RWPE1 (cell line): ENCODE results near the gene RENBP.

Source experiments
- CTCF ChIA-PET: fragments of 350-600 bp; sonication (Branson Sonifier 250); formaldehyde crosslinking; extraction: SDS; loops from one replicate; lab custom pipeline; 2021; lab: Yijun Ruan, JAX
- POLR2A ChIA-PET: fragments of 400-600 bp; formaldehyde crosslinking; extraction: SDS; loops from one replicate; lab custom pipeline; 2020; ENCODE audit warnings: antibody characterized with exemption; ENCODE audit not compliant: low non-redundant PET; lab: Yijun Ruan, JAX
- DNase-seq: peaks from one replicate; pipeline ENCODE4 v3.0.0; 2012; ENCODE audit warnings: low spot score
- H3K27ac ChIP-seq: fragments of 450-650 bp; 2 replicates; pipeline ENCODE4 v1.5.1; 2017
- TF ChIP-seq, protein P1 (sequence below): fragments of 450-650 bp; conservative IDR thresholded peaks from 2 replicates; pipeline ENCODE4 v1.5.1; 2017; ENCODE audit warnings: low read depth, mild to moderate bottlenecking

The RENBP gene

DNA sequence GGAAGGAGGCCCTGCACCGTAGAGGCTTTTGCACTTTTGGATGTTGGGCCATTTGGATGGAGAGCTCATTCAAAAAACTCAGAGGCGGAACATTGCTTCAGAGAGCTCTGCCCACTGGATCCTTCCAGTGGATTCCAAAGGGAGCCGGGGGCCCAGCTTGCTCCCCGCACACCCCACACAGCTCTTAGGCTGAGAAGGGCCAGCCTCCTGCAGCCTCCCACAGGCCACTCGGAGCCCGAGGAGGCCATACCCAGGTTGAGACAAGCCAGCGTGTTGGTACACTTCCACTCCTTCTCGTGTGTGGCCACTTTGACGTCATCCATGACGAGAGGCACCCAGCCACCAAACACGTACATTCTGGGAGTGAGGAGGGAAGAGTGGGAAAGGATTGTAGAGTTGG, 16.8 kb upstream of the RENBP start:
- TF ChIP-seq, protein P1, sequence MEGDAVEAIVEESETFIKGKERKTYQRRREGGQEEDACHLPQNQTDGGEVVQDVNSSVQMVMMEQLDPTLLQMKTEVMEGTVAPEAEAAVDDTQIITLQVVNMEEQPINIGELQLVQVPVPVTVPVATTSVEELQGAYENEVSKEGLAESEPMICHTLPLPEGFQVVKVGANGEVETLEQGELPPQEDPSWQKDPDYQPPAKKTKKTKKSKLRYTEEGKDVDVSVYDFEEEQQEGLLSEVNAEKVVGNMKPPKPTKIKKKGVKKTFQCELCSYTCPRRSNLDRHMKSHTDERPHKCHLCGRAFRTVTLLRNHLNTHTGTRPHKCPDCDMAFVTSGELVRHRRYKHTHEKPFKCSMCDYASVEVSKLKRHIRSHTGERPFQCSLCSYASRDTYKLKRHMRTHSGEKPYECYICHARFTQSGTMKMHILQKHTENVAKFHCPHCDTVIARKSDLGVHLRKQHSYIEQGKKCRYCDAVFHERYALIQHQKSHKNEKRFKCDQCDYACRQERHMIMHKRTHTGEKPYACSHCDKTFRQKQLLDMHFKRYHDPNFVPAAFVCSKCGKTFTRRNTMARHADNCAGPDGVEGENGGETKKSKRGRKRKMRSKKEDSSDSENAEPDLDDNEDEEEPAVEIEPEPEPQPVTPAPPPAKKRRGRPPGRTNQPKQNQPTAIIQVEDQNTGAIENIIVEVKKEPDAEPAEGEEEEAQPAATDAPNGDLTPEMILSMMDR: no peak
- ChIA-PET POLR2A (no interaction called here), CTCF (interaction anchor here (0.7 kb wide), 1 partner anchor 197 kb away, joined by 3 read pairs; the partner anchor contains the start of gene PLXNB3)
- no peak overlapping the region; the same call in 1 of the 2 replicates for H3K27ac ChIP-seq
- DNase-seq: no peak

DNA sequence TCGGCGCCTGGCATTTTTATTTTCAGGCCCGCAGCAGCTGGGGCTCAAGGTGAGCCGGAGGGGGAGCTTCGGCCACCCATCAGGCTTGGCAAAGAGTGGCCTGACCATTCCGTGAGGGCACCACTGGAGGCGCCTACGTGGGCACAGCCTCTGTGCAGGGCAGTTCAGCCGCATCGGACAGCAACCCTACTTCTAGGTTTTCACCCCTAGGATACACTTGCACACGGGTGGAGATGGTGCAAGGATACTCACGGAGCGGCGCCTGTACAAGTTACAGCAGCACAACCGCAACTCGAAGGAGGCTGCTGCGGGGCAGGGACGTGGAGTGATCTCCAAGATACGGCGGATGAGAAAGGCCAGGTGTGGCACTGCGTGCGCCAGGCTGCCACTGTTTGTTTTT, 16.3 kb upstream of the RENBP start:
- ChIA-PET POLR2A (no interaction called here), CTCF (no interaction called here)
- H3K27ac ChIP-seq: no peak overlapping the region; the same call in 1 of the 2 replicates
- no peak for DNase-seq
- TF ChIP-seq, protein P1: no peak

DNA sequence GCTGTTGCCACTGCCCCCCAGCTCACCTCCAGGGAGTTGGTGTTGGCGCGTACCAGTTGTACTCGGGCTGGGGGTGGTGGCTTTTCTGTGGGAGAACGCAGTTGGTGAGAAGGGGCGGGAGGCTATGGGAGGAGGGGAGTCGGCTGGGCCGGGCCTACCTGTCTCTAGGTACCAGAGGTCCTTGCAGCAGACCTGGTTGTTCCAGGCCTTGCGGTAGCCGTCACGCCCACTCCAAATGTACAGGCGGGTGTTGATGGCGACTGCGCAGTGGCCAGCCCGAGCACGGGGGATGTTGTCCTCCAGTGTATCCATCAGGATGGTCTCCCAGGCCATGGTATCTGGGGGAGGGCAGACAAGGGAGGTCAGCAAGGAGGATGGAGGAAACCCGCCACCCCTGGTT, 15.6 kb upstream of the RENBP start:
- CTCF ChIA-PET: no interaction called here

DNA sequence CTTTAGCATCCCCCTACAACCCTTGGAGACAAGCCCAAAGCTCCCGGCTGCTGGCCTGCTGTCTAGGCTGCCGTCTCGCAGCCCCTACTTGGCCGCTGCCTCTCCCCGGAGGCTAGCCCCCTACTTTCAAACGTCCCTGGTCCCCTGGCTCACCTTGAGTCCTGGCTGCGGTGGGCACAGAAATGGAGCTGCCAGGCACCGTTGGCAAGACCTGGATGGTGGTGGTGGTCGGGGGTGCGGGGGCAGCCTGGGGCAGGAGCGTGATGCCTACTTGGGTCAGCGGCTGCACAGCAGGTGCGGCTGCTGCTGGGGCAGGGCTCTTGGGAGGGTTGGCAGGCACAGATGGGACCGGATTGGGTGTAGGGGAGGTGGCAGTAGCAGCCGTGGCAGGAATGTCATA, 15.2 kb upstream of the RENBP start:
- POLR2A ChIA-PET: no interaction called here
- DNase-seq: no peak
- TF ChIP-seq, protein P1: no peak
- H3K27ac ChIP-seq: no peak overlapping the region
- CTCF ChIA-PET: no interaction called here

More for the DNA sequence above, 15.6 kb upstream of the RENBP start:
- POLR2A ChIA-PET: no interaction called here
- H3K27ac ChIP-seq: no peak overlapping the region
- TF ChIP-seq, protein P1: no peak
- DNase-seq: no peak

DNA sequence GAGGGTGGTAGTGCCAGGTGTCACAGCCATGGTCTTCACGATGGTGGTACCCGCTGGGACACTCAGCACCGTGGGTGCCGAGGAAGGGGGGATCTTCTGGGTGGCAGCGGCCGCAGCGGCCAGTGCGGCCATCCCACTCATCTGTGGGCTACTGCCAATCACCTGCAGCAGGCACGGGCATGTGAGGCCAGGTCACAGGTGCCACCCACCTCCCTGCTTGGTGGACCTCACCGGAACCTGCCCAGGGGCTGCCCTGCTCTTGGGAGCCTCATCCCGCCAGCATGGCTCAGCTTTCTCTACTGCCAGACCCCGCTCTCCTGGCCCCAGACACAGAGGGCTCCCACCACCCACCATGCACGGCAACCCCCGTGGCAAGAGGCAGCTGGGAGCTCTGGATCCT, 14.2 kb upstream of the RENBP start:
- H3K27ac ChIP-seq: no peak overlapping the region
- TF ChIP-seq, protein P1: no peak
- ChIA-PET POLR2A (no interaction called here), CTCF (no interaction called here)
- DNase-seq: no peak

DNA sequence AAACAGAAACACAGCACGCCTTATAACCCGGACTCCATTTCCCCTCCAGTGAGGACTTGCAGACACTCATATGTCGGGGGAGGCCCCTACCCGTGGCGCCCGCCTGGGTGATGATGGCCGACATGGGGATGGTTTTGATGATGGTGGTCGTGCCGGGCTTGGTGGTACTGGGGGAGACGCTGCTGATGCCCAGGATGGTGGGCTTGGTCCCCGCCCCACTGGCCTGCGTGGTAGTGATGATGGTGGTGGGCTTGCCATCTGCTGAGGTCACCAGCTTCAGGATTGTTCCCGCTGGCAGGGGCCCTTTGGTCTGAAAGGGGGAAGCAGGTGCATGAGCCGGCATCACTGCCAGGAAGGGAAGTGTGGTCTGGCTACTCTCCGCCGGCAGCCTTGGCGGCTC, 12.8 kb upstream of the RENBP start:
- POLR2A ChIA-PET: no interaction called here
- H3K27ac ChIP-seq: no peak overlapping the region
- TF ChIP-seq, protein P1: no peak
- CTCF ChIA-PET: no interaction called here
- no peak for DNase-seq
